MM.1S (cell line): ENCODE data around the gene CNTN5.

Experiments
- CTCF ChIP-seq: fragments of 300-600 bp; sonication (generic); IDR thresholded peaks from 2 replicates; pipeline ENCODE4 v1.5.1; 2016; ENCODE audit warnings: antibody characterized with exemption, low read length, mixed read lengths
- EZH2 ChIP-seq: fragments of 300-600 bp; sonication (generic); optimal IDR thresholded peaks from 2 replicates; pipeline ENCODE3; 2017; ENCODE audit warnings: low read depth, mild to moderate bottlenecking, antibody characterized with exemption, low read length, mixed read lengths

- TF ChIP-seq CTCF, result no peak
- TF ChIP-seq EZH2, result no peak
Observed at GRCh38 chr11:99316776-99317520, 296.2 kb downstream of the CNTN5 start.
